Fibroblast of skin of right biceps (primary cell): Measurements from ENCODE around the gene NUBP1.
"Not testable (repeated sequence)": the region's sequence is repeated elsewhere in the genome, so short reads cannot be mapped to it uniquely, and the experiment has no call there.

Source experiments
- DNase-seq: peaks from one replicate; pipeline ENCODE4 v3.0.0-alpha.2; 2013

The NUBP1 gene

DNA sequence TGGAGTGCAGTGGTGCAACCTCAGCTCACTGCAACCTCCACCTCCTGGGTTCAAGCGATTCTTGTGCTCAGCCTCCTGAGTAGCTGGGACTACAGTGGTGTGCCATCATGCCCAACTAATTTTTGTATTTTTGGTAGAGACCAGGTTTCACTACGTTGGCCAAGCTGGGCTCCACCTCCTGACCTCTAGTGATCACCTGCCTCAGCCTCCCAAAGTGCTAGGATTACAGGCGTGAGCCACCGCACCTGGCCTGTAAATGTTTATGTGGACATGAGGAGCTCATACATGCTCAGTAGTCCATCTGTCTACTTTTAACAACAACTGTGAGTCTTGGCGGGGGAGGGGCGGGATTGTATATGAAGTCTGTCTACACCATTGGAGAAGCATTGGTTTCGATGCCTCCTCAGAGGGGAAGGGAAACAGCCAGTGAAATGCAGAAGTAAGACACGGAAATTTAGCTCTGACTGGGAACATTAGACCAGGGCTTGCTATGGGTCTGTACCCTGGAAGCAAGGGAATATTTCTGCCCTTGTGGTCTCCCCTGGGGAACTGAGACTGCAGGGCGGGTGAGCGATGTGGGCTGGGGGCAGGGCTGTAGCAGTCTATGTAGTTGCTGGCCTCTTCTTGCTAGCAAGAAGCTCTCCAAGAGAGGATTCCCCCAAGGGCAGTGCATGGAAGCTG is 9.3 kb downstream of the NUBP1 start:
- DNase-seq = no peak

DNA sequence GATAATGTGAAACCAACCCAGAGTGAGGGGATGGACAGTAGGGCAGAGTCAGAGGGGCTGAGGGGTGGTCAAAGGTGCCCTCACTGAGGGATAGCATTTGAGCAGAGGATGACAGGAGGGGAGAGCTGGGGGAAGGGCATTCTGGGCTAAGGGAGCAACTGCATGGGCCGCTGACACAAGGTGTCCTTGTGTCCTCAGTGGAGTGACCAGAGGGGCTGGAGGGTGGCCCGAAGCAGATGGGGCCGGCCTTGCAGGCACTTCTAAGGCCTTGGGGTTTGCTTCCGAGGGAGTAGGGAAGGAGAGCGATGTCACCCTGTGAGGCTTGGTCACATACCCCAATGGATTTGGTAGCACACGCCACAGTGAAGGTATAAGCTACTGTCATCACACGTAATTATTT is 10.0 kb downstream of the NUBP1 start:
- no peak for DNase-seq

GRCh38 chr16:10754941-10755340 is 11.3 kb downstream of the NUBP1 start:
- DNase-seq = peak; percentile 65

DNA sequence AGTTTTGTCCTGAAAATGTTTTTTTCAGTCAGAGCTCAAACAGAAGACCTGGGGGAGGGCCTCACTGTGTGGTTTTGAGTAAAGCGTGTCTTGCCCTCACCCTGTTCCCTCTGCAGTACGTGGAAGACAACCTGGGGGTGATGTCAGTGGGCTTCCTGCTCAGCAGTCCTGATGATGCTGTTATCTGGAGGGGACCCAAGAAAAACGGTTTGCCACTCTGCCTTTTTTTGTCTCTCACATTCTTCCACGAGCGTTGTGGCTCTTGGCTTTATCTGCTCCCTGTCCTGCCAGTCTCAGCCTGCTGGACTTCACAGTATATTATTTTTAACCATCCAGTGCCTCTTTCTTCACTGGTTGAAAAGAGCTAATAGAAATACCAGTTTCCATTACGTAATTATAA is 12.9 kb downstream of the NUBP1 start:
- DNase-seq = peak; percentile 40

GRCh38 chr16:10760858-10761257 is 17.2 kb downstream of the NUBP1 start:
- DNase-seq = no peak

GRCh38 chr16:10761373-10761772 is 17.7 kb downstream of the NUBP1 start:
- no peak for DNase-seq

GRCh38 chr16:10762336-10763016 is 18.8 kb downstream of the NUBP1 start:
- no peak for DNase-seq

DNA sequence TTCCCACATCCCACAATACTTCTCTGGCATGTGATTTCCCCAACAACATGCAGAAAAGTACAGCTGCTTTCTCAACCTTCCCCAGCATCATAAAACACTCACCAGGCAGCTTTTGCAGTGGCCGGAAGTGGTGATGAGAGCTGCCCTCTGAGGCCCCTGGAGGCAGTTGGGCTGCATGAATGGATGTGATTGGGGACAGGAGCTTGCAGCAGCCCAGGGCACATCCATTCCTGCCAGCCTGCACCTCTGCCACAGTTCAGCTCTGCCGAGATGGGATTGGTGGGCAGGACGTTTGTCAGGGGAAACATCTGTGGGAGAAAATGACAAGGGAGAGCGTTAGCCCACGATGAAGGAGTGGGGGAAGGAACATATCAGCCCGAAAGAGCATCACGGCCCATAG is 19.8 kb downstream of the NUBP1 start:
- no peak for DNase-seq

DNA sequence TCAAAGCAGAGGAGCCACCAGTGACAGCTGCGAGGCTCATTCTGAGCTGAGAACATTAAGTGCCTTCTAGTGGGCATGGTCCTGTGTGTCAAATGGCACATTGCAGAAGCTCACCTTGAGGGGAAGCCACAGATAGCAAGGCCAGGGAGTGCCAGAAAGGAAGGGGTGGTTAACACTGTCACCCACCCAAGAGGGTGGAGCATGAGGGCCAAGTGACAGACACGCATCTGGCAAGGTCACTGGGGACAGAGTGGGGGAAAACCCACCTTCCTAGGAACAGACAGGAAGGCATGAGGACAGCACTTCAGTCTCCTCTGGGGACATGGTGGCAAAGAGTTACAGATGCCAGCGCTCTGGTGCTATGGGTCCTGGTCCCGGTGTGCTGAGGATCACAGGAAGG is 22.1 kb downstream of the NUBP1 start:
- no peak for DNase-seq

- no peak for DNase-seq
Measured at GRCh38 chr16:10767127-10767526, 23.5 kb downstream of the NUBP1 start.

GRCh38 chr16:10769381-10769780 is 25.7 kb downstream of the NUBP1 start:
- DNase-seq = no peak

GRCh38 chr16:10770907-10771306 is 27.3 kb downstream of the NUBP1 start:
- DNase-seq = no peak

DNA sequence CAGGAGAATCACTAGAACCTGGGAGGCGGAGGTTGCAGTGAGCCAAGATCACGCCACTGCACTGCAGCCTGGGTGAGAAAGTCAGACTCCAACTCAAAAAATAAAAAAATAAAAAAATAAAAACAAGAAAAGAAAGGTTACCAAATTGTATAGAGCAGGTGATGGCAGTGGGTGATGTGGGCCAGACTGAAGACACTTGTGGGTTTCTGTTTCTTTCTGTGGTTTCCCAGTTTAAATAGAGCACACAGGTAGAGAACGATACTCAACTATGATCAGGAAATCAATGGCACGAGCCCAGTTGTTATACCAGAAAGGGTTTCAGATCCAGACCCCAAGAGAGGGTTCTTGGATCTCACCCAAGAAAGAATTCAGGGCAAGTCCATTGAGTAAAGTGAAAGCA is 32.6 kb downstream of the NUBP1 start:
- no peak for DNase-seq

GRCh38 chr16:10776923-10777322 is 33.3 kb downstream of the NUBP1 start:
- not testable (repeated sequence) for DNase-seq

DNA sequence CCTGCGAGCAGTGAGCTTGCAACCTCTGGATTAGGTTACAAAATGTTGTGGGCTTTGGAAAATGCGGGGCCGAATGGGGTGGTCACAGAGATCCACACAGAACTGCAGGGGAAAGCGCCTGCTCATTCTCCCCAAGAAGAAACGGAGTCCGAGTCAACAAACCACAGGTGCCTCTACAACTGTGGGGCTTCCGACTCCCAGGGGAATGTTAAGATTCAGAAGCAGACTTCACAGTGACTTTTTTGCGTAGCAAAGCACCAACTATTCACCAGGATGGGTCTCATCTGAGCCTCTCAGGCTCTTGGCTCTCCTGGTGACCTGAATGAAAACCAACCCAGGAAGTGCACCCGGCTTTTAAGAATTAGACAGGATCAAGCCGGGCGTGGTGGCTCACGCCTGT is 33.7 kb downstream of the NUBP1 start:
- DNase-seq = no peak

DNA sequence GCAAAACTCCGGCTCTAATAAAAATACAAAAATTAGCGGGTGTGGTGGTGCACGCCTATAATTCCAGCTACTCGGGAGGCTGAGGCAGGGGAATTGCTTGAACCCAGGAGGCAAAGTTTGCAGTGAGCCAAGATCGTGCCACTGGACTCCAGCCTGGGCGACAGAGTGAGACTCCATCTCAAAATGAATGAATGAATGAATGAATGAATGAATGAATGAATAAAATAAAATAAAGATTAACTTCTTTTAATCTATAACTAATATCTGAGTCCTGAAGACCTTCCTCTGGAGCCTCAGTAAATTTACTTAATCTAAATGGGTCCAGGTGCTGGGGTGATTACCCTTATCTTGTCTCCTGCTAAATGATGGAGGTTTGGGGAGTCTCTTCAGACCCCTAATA is 36.3 kb downstream of the NUBP1 start:
- not testable (repeated sequence) for DNase-seq

DNA sequence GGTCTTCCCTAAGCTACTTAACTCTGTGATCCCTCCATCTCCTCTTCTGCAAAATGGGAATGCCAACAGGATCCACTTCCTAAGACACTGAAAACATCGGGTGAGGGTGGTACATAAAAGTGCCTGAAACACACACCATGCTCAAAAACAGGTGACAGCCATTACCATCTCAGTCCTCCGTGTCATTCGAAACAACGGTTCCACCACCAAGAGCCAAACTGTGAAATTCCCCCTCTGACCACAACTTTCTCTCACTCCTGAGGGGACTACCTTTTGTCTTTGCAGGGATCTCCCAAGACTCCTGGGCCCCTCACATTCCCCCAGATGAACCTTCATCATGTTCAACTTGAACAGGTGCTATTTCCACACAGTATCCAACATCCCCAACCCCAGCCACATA is 37.0 kb downstream of the NUBP1 start:
- DNase-seq = no peak

- DNase-seq = no peak
Measured at GRCh38 chr16:10782628-10783027, 39.0 kb downstream of the NUBP1 start.

- no peak for DNase-seq
Measured at GRCh38 chr16:10787304-10787703, 43.7 kb downstream of the NUBP1 start.

DNA sequence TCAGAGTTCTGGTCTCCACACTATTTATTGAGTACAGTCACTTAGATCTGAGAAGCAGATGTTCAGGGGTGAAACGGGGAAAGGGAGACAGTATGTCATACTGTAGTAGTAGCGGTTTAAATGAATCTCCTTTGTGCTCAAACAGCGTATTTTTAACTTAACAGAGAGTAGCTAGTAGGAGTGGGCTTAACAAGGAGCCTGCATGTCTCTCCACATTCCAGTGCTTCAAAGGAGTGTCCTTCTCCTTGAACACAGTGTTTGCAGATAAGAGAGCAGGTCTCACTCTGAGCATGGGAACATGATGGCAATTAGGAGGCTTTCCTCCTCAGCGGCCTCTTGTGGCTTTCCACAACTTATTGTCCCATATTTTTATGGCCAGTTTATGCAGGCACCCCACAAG is 45.0 kb downstream of the NUBP1 start:
- DNase-seq = not testable (repeated sequence)

GRCh38 chr16:10791048-10791447 is 47.4 kb downstream of the NUBP1 start:
- DNase-seq = no peak

GRCh38 chr16:10799736-10800135 is 56.1 kb downstream of the NUBP1 start:
- no peak for DNase-seq

GRCh38 chr16:10805334-10805733 is 61.7 kb downstream of the NUBP1 start:
- no peak for DNase-seq

DNA sequence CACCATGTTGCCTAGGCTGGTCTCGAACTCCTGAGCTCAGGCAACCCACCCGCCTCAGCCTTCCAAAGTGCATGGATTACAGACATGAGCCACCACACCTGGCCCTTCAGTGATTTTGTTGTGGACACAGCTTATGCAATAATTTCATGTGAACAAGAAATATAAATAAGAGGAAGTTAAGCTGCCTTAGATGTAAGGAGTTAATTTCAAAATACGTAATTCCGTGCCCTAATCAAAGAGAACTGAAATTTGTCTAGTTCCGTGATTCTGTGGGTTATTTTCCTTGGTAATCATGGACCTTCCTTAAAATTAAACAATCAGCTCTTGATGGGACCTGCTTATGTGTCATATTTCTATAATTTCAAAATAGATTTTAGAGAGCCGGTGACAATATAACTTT is 63.1 kb downstream of the NUBP1 start:
- DNase-seq = no peak

DNA sequence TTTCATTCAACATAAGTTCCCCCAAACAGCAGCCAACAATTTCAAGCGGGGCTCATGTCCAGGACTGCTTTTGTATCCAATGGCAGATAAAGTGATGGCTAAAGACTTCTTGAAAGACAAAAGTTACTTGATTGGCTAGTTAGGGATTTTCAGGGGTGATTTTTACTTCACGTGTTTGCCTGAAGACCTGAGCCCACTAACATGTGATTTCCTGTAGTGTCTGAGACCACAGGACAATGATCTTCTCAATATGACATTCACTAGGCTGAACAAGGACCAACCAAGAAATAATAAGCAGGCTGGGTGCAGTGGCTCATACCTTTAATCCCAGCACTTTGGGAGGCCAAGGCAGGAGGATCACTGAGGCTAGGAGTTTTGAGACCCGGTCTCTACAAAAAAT is 64.6 kb downstream of the NUBP1 start:
- no peak for DNase-seq
